ENCODE measurements around the gene IGFL4.

GRCh38 chr19:46065486-46066071 lies 24.8 kb upstream of the IGFL4 start:
- TF ChIP-seq CTCF (IDR thresholded peaks at IDR 0.05; ENCODE audit: low read length) (no peak), EZH2 (optimal IDR thresholded peaks at IDR 0.05; ENCODE audit: low read depth, low read length) (no peak), EZH2phosphoT487 (IDR thresholded peaks at IDR 0.05; ENCODE audit: low read length) (no peak)

Measured in MM.1S (cell line).